Prostate gland (tissue), 2 donors: ENCODE results near the gene ACIN1. TPM values are rescaled to one million over a fixed set of nuclear protein-coding genes. Genes with fewer than 3 reads are reported as not detected.

Source experiments
- DNase-seq: peaks from one replicate; pipeline ENCODE4 v3.0.0-alpha.2; 2019; ENCODE audit warnings: low spot score
- H3K27ac ChIP-seq, 2 donors: fragments of 200-600 bp; sonication (generic); 2 replicates each; pipeline ENCODE4 v1.5.1; 2017 to 2019
- H3K27me3 ChIP-seq: fragments of 200-600 bp; sonication (generic); replicated peaks from 2 replicates; pipeline ENCODE4 v1.5.1; 2019; ENCODE audit not compliant: insufficient read depth
- H3K36me3 ChIP-seq, 2 donors: fragments of 200-600 bp; sonication (generic); 1 replicate in 1 of 2; 2 replicates in 1 of 2; pipeline versions ENCODE4 v1.5.1 to v1.8.1; 2017 to 2019
- H3K4me1 ChIP-seq: fragments of 200-600 bp; sonication (generic); replicated peaks from 2 replicates; pipeline ENCODE4 v1.5.1; 2019
- H3K4me3 ChIP-seq, 2 donors: fragments of 200-600 bp; sonication (generic); 2 replicates each; pipeline ENCODE4 v1.5.1; 2017 to 2019
- H3K9me3 ChIP-seq: fragments of 200-600 bp; sonication (generic); 2 replicates; pipeline ENCODE4 v1.5.1; 2017
- CTCF ChIP-seq, 4 experiments: fragments of 200-600 bp in 2 of 4; fragments of 450-650 bp in 2 of 4; sonication (generic) in 2 of 4; IDR thresholded peaks; 1 replicate in 3 of 4; 2 replicates in 1 of 4; pipeline ENCODE4 v1.5.1; 2016 to 2019; ENCODE audit warnings: antibody characterized with exemption in 4 of 4, mild to moderate bottlenecking in 2 of 4, moderate library complexity in 2 of 4
- POLR2A ChIP-seq: fragments of 450-650 bp; IDR thresholded peaks from one replicate; pipeline ENCODE4 v1.6.1; 2016; ENCODE audit warnings: antibody characterized with exemption, mild to moderate bottlenecking
- POLR2AphosphoS5 ChIP-seq: sonication (generic); formaldehyde crosslinking; IDR thresholded peaks from one replicate; pipeline ENCODE4 v1.6.1; 2017; ENCODE audit warnings: antibody characterized with exemption
- WGBS: methylation state at CpG from one replicate; pipeline ENCODE4 v1.1.5; 2018; 5-methylcytosine and 5-hydroxymethylcytosine counted together
- intact Hi-C: fragments of 100-400 bp; cut with DNase I; formaldehyde crosslinking; loops from one replicate; pipeline ENCODE4 v1.14.2; 2022
- total RNA-seq, 2 donors: library from RNA; depleted of rRNA; stranded (reverse); fragments of >200 nt; gene quantifications; one replicate each; pipeline ENCODE4 v1.1.0, GENCODE V29; 2016

Gene ACIN1
- total RNA-seq, 2 donors from 2014 or later: 86.6 to 168 TPM

- no peaks in the 10 kb centered on the region for H3K27me3 ChIP-seq
- H3K4me3 ChIP-seq: peak overlapping the region in 1 of 2 donors; percentile 63
- no peaks in the 10 kb centered on the region for H3K9me3 ChIP-seq
- H3K4me1 ChIP-seq: no peaks in the 10 kb centered on the region
- TF ChIP-seq CTCF (IDR thresholded peaks at IDR 0.05) (peak in 3 of 4 experiments; percentile 32 to 70 (median 57)), POLR2A (no peak), POLR2AphosphoS5 (no peak)
- intact Hi-C loops: loop anchor here (2.0 kb wide), 1 partner anchor 70 kb away; no protein-coding TSS in a partner anchor
- no peak overlapping the region for H3K27ac ChIP-seq
- 7% methylated on average over 17 of the region's 17 CpGs for WGBS
- H3K36me3 ChIP-seq: peaks cover 0 to 11% of the 10 kb centered on the region in 2 donors
- DNase-seq: peak; percentile 44
These were observed 38.6 kb downstream of the ACIN1 start for GRCh38 chr14:23056145-23056955.

- H3K27ac ChIP-seq: no peak overlapping the region
- TF ChIP-seq CTCF (IDR thresholded peaks at IDR 0.05) (no peak), POLR2A (no peak), POLR2AphosphoS5 (no peak)
- DNase-seq: no peak
- WGBS: 93% methylated on average over 6 of the region's 6 CpGs
- H3K9me3 ChIP-seq: no peaks in the 10 kb centered on the region
- H3K4me3 ChIP-seq: no peak overlapping the region
- H3K27me3 ChIP-seq: no peaks in the 10 kb centered on the region
- peaks cover 0 to 5% of the 10 kb centered on the region in 2 donors for H3K36me3 ChIP-seq
- intact Hi-C loops: loop anchor here (2.0 kb wide), 1 partner anchor 69 kb away; no protein-coding TSS in a partner anchor
- H3K4me1 ChIP-seq: no peaks in the 10 kb centered on the region
These were observed 39.3 kb downstream of the ACIN1 start for GRCh38 chr14:23055621-23056144.

GRCh38 chr14:23055147-23055550 lies 39.8 kb downstream of the ACIN1 start:
- DNase-seq: no peak
- H3K27ac ChIP-seq: no peak overlapping the region
- no peaks in the 10 kb centered on the region for H3K36me3 ChIP-seq
- H3K4me3 ChIP-seq: no peak overlapping the region
- TF ChIP-seq POLR2A (no peak), POLR2AphosphoS5 (no peak), CTCF (IDR thresholded peaks at IDR 0.05) (no peak)
- no peaks in the 10 kb centered on the region for H3K9me3 ChIP-seq
- no peaks in the 10 kb centered on the region for H3K4me1 ChIP-seq
- no peaks in the 10 kb centered on the region for H3K27me3 ChIP-seq
- WGBS: 97% methylated on average over 12 of the region's 12 CpGs
- intact Hi-C loops: no loop called here

GRCh38 chr14:23054000-23054811 lies 40.7 kb downstream of the ACIN1 start:
- no peak for DNase-seq
- intact Hi-C loops: no loop called here
- 80% methylated on average over 17 of the region's 17 CpGs for WGBS
- Histone ChIP-seq H3K4me1 (no peaks in the 10 kb centered on the region), H3K27me3 (no peaks in the 10 kb centered on the region), H3K4me3 (no peak overlapping the region), H3K36me3 (no peaks in the 10 kb centered on the region), H3K27ac (no peak overlapping the region), H3K9me3 (no peaks in the 10 kb centered on the region)
- TF ChIP-seq POLR2AphosphoS5: no peak
- no peak for TF ChIP-seq POLR2A
- no peak for TF ChIP-seq CTCF (IDR thresholded peaks at IDR 0.05)
